Astrocyte of the hippocampus (primary cell): ENCODE results near the gene ZNF423.

ENCODE experiments used
- DNase-seq: peaks from one replicate; pipeline ENCODE4 v3.0.0; 2011; ENCODE audit warnings: low read depth, low spot score

ZNF423 gene

DNA sequence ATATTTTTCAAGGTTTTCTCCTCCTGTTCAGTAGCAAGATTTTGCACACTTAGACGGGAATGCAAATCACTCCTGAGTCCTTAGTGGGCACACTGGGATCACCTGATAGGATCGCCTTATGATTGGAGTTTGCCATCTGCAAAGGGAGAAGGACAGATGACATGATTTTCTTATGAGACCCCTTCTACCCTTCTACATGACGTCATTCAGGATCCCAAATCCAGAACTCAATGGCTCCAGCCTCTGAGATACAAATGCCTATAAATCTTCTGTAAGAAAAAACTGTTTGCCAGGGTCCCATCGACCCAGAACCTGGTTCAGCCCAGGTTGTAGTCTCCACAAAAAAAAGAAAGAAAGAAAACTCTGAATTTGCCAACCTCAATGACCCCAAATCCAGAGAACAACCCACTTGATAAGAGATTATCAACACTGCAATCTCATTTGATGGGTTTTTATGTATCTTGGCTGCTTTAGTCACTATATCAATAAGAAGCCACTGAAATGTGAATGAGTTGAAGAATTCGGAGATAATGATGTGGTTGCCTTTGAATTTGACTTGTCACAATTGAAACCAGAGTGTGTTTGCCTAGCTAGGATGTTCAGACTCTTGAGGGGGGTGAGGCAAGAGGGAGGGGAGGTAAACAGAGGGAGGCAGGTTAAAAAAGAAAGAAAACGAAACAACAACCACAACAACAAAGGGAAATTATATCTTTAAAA is 6.7 kb downstream of the ZNF423 start:
- DNase-seq: peak; percentile 49

DNA sequence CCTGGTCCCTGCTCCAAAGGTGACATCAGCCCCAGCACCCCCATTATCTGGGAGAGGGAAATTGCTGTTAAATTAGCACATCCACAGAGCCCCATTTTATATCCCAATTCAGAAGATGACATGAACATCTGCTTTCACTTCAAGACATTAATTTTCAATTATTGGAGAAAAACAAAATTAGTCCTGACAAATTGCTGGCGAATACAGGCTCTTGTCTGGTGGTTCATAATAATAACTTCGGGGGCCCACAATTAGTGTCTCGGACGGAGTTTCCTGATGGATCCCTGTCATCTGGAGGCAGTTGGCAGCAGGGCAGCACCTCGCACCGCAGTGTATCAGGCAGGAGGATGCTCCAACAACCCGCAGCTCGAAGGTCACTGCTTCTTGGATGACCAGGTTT is 7.4 kb downstream of the ZNF423 start:
- no peak for DNase-seq

DNA sequence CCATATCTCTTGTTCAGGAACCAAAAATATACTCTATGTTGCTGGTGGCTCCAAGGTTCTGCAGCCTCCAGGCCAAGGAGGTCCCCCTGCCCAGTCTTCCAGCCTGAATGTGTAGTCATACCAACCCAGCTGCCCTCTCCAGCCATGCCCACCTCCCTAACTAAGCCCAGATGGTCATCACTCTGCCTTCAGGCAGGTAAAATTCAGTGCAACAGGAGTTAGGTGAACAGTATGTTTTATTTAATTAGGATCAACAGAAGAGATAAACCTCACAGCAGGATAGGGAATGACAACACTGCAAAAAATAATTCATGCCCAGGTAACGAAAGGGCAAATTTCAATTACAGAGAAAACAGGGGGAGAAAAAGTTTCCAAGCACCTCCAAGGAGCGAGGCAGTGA is 9.1 kb downstream of the ZNF423 start:
- no peak for DNase-seq

DNA sequence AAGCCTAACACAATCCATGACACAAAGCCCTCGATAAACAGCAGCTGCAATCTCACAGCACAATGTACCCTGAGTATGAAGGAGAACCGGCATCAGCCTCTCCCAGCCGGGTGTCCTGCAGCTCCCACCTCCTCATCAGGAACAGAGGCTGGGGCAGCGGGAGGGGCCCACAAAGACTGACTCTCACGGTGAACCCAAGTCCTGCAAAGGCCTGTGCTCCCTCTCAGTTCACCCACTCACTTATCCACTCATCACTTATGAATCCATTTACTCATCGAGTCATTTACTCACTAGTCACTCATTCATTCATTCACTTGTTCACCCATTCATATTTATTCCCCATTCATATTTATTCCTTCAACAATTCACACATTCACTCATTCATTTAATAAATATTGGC is 11.6 kb downstream of the ZNF423 start:
- DNase-seq: no peak

DNA sequence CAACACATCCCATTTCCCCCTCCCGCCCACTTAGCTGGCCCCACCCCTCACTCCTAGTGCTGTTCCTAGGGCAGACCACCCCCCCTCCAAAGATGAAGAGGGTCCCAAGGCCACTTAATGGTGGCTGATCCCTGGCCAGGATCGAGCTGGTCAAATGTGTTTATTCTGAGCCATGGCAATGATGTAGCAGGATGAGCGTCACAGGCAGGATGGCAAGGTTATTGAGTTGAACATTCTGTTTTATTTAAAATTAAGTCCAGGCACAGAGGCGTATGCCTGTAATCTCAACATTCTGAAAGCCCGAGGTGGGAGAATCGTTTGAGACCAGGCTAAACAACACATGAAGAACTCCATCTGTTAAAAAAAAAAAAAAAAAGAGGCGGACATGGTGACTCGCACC is 12.2 kb downstream of the ZNF423 start:
- DNase-seq: no peak

DNA sequence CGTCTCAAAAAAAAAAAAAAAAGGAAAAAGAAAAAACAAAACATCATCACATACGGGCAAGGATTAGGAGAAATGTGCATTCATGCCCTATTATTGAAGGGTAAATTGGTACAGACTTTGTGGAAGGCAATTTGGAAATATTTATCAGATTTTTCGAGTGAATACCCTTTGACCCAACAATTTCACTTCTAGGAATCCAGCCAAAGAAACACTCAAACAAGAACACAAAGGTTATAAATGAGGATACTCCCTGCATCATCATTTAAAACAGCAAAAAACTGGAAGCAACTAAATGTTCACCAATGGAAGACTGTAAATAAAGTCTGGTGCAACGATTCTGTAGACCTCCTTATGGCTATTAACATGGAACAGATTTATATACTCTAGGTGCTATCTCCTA is 12.9 kb downstream of the ZNF423 start:
- DNase-seq: no peak

DNA sequence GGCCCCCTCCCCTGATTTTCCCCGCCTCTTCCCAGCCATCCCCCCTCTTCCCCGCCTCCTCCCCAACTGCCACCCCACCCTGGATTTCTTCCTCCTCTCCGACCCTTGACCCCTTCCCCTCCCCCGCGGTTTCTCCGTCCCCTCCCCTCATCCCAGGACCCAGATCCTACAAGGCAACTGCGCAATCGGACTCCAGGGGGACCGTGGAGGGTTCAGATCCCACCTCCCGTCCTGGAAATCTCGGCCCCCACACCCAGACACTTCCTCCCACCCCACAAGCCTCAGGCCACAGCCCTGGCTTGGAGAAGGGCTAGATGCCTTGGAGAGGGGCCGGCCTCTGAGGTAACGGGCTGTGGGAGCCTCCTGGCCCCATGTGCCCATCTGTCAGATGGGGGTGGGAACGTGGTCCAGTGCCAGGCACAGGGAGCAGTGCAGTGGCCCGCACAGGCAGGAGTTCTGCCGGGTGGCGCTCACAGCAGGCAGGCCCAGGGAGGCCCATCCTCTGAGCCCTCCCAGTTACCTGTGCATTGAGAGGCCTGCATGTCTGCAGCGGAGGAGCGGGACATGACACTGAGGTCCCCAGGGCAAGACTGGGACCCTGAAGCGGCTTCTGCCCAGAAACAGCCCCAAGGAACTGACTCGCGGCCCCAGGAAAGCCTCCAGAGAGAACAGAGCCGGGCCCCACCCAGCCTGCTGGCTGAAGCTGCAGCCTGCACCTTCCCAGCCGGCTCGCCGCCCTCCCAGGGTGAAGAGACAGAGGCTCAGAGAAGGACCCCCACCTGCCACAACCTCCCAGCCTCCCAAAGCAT is 16.7 kb downstream of the ZNF423 start:
- no peak for DNase-seq

DNA sequence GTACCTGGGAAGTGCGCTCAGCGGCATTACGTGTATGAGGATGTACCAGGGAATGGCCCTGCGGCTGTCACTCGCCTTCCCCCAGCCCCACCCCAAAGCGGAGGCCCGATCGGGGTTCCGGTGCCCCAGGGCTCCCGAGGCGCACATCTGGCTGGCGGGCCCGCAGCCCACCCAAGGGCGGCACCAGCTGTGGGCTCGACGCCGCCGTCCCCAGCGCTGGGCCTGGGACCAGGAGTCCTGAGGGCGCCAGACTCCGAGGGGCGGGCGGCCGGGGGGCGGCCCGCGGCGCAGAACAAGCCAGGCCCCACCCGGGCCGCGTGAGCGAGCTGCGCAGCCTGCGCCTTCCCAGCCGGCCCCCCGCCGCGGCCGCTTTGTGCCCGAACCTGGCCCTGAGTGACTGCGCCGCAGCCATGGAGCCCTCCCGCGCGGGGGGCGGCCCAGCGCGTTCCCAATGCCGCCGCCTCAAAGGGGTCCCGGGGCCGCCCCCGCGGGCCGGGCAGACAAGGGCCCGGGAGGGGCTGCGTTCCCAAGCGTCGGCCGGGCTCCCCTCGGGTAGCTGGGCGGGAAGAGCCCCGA is 17.4 kb downstream of the ZNF423 start:
- DNase-seq: no peak

DNA sequence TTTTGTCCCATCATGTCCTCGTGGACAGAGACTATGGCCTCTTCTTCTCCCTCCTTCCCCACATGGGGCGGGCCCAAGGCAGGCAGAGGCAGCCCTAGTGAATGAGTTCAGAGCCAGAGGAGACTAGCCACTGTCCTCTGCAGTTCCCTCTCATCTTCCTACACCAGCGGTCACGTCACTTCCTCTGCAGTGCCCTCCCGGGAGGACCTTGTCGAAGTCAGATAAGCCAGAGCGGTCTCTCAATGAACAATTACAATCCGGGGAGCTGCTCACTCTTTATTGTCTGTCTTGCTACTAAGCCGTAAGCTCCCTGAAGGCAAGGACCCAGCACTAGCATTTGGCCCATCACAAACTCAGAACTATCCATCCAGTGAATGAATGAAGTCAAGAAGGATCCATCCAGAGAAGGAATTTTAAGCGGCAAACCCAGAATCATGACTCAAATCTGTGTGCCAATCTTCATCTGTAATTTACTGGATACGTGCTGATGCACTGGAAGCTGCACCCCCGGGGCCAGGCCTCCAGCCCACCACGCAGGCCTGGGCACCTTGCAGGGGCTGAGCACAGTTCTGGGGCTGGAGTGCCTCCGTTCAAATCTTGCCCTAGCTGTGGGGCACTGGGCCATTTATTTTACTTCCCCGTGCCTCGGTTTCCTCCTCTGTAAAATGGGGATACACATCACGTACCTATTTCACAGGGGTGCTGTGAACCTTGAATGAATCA is 18.1 kb downstream of the ZNF423 start:
- no peak for DNase-seq

DNA sequence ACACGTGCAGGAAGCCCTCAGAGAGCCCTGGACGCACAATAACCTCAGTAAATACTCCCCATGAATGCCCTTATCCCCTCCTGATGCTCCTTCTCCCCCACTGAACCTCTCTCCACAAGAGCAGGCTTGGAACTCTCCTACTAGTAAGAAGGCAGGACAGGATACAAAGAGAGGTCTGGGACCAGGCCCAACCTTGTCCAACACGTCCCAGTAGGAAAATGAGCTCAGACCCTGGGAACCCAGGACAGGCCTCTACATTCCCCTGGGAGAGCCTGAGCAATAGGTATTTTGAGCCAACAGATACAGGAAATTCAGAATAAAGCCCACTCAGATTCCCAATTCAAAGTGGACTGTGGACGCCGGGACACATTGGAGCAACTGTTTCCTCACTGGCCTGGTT is 19.2 kb downstream of the ZNF423 start:
- no peak for DNase-seq

DNA sequence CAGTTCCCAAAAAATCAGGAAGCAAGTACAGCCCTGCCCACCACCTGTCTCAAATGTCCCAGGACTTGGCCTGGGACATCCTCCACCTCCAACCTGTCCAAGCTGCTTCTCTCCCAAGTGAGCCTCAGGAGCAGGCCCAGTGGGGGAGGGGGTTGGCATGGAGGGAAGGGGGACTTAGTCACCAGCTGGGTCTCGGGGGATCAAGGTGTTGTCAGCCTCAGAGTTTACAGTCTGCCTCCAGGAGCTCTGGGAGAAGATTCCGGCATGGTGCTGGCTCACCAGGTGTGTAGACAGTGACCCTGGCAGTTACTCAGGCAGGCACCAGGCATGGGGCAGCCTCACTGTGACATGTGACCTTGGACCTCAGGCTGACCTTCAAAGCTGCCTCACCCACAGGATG is 19.7 kb downstream of the ZNF423 start:
- DNase-seq: no peak

DNA sequence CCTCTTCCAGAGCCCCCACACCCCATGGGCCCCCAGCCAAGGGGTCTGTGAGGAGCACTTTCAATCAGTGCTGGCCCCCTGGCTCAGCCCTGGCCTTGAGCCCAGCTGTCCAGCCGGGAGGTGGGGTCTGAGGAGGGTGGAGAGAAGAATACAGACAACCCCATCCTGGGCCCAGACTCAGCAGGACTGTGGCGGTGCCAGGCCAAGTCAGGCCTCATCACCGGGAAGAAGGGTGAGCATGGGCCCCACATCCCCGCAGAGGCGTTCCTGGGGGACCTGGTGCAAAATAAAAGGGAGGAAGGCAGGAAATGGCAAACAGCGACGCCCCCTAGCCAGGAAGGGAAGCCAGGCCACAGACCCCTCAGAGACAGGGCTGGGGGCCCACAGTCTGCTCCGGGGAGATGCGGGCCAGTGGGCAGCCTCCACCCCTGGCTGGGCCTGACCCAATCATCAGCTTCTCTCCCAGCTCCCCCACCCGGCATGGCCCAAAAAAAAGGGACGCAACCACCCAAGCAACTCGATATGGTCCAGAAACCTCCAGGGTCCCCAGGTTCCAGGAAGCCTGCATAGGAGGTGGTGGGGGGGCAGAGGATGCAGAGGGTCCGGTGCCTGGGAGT is 20.6 kb downstream of the ZNF423 start:
- DNase-seq: no peak

DNA sequence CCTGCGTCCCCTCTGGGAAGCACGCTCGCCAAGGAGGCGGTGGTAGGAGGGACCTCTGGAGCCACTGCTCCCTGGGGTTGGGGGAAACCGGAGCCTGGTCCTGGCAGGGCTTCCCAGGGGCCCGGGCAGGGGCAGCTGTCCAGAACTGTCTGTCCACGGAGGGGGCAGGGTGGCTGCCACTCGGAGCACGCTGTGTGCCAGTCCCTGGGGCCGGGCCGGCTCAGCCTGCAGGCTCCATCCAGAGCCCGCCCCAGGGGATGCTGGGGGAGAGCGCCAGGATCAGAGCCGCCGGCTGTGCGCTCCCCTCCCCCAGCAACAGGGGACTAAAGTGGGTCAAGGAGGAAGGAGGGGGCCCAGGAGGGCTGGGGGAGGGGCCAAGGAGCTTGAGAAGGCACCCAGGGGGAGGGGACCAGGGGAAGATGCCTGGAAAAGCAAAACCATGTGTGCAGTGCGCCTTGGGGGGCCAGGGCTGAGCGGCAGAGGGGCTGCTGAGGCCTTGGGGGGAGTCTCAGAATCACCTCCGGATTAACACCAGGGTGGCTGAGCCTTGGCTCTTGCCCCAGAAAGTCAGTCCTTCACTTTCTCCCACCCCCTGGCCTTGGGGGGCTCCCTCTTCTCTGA is 21.3 kb downstream of the ZNF423 start:
- DNase-seq: peak; percentile 63

DNA sequence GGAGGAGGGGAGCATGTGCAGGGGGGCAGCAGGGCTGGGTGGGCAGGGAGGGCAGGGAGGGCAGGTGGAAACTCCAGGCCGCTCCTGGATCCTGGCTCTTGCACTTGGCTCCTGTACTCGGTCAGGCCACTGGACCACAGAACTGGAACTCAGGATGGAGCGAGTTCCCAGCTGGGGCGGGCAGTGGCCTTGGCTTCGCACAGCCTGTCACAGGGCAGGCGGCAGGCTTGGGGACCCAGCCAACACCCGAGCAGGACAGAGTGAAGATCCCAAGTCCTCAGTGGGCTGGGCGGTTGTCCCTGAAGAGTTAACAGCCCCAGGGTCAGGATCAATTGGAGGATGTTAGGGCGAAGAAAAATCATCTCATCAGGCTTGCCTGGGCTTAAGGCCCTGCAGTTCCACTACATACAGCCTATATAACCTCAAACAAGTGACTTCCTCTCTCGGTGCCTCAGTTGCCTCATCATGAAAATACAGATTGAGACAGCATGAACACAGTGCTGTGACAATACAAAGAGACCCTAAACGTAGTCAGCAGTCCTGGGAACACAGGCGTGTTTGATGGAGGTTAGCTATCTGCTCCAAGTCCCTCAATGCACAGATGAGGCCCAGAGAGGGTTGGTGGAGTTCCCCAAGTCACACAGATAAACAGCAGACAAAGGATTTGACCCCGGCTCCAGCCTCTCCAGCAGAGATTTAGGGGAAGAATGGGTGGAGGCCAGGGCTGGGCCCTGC is 21.9 kb downstream of the ZNF423 start:
- DNase-seq: no peak

DNA sequence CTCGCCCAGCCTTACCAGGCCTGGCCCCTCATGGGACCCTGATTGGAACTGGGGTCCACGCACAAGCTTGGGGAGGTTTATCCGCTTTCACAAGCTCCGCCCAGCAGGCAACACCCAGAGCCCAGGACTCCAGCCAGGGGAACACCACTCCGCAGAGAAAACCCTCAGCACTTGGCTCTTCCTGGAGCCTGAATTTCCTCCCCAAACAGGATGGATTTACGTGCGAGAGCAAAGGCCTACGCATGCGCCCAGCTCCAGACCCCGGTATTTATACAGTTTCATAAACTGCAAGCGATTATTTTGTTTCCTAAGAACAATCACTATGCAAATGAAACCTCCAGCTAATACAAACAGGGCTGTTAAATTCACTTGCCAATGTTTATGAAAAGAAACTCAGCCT is 22.8 kb downstream of the ZNF423 start:
- peak; percentile 53 for DNase-seq

DNA sequence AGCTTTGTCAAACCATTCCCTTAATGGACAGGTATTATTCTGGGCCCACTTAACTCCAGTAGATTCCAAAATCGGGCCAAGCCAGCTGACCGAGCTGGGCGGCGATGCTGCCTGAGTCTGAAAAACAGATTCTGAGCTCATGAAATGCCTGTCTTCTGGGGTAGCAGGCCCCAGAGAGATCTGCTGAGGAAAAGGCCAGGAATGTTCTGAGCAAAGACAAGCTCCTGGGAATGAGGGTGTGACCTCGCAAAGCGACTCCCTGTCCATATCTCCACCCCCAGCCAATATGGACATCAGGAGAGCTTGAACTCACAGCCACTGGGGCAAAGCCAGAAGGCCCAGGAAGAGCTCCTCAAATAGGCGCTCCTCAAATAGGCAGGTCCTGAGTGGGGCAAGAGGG is 23.7 kb downstream of the ZNF423 start:
- DNase-seq: no peak

DNA sequence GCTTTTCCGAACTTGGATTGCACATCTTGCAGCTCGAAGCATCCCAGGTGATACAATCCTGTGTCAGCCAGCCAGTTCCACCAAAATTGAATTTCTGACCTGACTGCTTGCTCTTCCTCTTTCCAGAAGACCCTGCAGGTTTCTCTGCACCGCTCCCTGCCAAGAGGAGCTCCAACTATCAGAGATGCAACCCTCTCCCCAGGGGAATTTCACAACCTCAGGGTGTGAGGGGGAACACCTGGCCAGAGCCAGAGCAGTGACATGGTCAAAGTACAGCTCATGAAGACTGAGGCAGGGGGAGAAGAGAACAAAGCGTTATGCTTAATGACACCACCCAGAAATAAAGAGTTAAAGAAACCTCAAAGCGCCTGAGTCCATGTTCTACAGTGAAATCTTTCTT is 25.0 kb downstream of the ZNF423 start:
- no peak for DNase-seq

DNA sequence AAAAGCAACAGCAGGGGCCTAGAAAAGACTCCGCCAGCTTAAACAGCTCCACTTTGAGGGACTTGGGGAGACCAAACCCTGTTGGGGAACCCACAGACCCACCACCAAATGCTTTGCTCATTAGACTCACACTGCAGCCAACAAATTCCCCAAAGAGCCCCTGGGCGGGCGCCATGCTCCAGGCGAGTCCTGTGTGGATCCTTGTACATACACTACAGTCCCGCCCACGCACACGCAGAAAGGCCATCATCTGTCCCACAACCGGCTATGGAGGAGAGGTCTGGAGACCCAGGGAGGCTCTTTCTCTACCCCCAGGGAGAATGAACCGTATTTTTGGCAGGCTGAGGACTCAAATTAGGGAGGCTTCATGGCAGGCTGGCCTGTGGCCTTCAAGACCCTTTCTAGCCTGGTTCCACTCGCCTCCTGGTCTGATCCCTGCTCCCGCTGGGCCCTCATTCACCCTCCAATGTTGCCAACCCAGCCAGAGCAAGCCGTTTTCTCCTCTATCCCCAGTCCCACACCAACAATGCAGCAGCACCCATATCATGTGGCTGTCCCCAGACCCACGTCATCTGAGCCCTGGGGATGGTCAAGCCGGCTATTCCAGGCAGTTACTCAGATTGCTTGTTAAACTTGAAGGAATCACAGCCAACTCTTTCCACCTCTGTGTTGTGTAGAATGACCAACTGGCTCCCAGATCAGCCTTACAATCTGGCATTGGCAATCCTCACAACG is 27.2 kb downstream of the ZNF423 start:
- peak; percentile 26 for DNase-seq

DNA sequence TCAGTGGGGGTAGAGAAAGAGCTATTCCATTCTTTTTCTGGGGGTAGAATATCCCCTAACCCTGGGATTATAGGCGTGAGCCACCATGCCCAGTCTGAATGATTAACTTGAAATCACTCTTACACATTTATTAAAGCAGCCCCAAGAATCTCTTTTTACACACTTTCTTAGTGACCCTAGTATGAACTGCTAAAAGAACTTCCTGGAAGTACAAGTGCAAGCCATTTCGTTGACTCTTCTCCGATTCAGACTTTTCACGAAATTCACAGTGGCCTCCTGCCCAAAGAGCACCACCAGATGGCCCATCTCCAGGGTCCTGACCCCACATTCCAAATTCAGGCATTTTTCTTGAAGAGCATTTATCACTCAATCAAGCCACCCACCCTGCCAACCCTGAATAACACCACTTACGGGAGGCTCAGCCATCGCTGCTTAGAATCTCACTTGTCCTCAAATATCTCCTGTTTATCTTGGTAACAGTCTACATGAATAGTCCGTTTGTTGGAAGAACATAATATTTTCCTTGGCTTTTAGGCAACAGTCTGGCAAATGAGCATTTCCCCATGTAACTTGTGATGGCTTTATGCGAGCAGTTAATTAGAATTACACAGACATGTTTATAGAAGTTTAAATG is 28.0 kb downstream of the ZNF423 start:
- DNase-seq: peak; percentile 68

DNA sequence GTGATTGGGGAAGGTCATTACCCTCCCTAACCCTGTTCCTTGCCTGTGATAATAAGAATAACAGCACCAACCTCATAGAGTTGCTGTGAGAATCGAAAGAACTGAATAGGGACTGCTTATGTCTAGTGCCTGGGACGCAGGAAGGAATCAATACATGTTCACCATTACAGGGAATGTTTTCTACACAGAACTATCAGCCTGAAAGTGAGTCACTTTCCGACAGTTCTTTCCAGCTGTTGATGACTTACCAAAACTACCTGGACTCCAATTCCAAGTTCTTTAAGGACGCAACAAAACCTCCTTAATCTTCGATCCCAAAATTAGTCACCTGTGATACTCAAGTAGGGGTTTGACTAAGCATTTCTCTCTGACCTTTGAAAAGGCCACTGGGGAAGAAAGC is 29.4 kb downstream of the ZNF423 start:
- DNase-seq: no peak
